HG02571 (cell line): ENCODE measurements around the gene GOLIM4.
"Not testable (repeated sequence)": the region's sequence is repeated elsewhere in the genome, so short reads cannot be mapped to it uniquely, and the experiment has no call there.

Source experiments
- ATAC-seq: cut with Tn5 transposase; IDR thresholded peaks from one replicate; pipeline ENCODE4 v1.9.1; 2021; ENCODE audit warnings: mild to moderate bottlenecking, moderate library complexity; ENCODE audit not compliant: unreplicated experiment

GOLIM4 gene

GRCh38 chr3:168095611-168096209, at the start of gene GOLIM4:
Gene GOLIM4, minus strand, starts transcription at chr3:168095924. Its CDS starts 639 bp downstream, at chr3:168095285.
- peak; percentile 84 for ATAC-seq

DNA sequence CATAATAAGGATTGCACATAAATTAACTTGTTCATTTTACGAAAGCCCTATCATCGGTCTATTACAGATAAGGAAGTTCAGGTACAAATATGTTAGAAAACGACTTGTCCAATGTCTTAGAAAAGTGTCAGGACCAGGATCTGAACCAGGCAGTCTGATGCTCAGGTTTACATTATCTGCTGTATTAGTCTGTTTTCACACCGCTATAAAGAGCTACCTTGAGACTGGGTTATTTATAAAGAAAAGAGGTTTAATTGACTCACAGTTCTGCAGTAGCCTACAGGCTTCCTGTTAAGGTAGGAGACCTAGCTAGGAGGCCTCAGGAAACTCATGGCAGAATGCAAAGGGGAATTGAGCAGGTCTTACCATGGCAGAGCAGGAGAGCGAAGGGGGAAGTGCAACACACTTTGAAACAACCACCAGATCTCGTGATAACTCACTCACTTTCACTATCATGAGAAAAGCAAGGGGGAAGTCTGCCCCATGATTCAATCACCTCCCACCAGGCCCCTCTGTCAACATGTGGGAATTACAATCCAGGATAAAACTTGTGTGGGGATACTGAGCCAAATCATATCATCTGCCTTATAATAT, 45.8 kb upstream of the GOLIM4 start:
- ATAC-seq: no peak

- ATAC-seq: no peak
These were observed 44.2 kb upstream of the GOLIM4 start for GRCh38 chr3:168139947-168140346.

- no peak for ATAC-seq
These were observed 42.7 kb upstream of the GOLIM4 start for GRCh38 chr3:168138421-168138820.

DNA sequence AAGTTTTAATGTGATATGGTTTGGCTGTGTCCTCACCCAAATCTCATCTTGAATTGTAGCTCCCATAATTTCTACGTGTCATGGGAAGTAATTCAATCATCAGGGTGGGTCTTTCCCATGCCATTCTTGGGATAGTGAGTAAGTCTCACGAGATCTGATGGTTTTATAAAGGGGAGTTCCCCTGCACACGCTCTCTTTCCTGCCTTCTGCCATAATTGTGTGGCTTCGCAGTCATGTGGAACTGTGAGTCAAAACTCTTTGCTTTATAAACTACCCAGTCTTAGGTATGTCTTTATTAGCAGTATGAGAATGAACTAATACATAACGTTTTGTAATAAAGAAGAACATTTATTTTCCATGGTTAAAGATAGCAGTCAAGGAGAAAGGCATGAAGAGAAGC, 39.2 kb upstream of the GOLIM4 start:
- ATAC-seq: peak; percentile 68

- ATAC-seq: not testable (repeated sequence)
These were observed 34.5 kb upstream of the GOLIM4 start for GRCh38 chr3:168130250-168130649.

GRCh38 chr3:168128463-168128862, 32.7 kb upstream of the GOLIM4 start:
- not testable (repeated sequence) for ATAC-seq

DNA sequence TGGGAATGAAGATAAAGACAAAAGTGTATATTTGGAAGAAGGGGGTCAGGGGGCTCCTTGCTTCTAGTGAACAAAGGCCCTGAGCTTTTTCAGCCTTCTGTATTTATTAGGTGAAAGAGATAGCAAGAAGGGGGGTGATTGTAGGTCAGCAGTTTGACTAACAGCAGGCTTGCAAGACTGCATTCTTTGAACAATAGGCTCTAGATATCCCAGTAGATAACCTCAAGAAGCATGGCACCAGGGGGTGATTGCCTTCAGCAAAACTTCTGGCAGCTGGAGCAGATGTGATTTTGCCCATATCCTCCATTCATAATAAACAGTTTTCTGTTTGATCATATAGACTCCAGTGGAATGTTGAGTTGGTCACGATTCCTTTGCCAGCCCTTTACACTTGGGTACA, 31.7 kb upstream of the GOLIM4 start:
- no peak for ATAC-seq

GRCh38 chr3:168124791-168125190, 29.1 kb upstream of the GOLIM4 start:
- ATAC-seq: no peak

GRCh38 chr3:168124291-168124690, 28.6 kb upstream of the GOLIM4 start:
- no peak for ATAC-seq

- ATAC-seq: no peak
These were observed 27.8 kb upstream of the GOLIM4 start for GRCh38 chr3:168123201-168124176.

DNA sequence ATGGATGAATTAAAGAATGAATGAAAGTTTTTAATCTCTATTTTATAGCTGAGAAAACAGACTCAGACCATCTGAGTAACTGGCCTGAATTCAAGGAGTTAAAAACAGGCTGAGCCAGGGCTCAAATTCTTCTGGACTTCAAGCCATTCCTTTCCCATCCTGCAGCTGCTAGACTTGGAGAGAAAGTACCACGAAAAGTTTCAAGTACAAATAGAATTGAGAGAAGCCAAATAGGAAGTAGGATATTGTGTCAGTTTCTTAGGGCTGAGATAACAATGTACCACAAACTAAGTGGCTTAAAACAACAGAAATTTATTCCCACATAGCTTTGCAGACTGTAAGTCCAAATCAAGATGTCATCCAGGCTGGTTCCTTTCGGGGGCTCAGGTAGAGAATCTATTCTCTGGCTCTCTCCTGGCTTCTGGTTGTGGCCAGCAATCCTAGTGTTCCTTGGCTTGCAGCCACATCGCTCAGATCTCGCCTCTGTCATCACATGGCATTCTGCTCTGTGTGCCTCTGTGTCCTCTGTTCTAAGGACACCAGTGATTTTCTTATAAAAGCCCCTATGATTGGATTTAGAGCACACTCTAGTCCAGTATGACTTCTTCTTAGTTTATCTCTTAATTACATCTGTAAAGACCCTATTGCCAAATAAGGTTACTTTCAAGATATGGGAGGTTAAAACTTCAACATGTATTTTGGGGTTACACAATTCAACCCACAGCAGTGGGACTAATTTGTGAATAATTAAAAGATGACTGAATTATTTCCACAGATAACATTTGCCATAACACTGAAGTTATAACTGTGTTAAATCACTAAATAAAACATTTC, 25.7 kb upstream of the GOLIM4 start:
- ATAC-seq: no peak

- no peak for ATAC-seq
These were observed 22.2 kb upstream of the GOLIM4 start for GRCh38 chr3:168117853-168118313.

- no peak for ATAC-seq
These were observed 21.3 kb upstream of the GOLIM4 start for GRCh38 chr3:168117059-168117458.

DNA sequence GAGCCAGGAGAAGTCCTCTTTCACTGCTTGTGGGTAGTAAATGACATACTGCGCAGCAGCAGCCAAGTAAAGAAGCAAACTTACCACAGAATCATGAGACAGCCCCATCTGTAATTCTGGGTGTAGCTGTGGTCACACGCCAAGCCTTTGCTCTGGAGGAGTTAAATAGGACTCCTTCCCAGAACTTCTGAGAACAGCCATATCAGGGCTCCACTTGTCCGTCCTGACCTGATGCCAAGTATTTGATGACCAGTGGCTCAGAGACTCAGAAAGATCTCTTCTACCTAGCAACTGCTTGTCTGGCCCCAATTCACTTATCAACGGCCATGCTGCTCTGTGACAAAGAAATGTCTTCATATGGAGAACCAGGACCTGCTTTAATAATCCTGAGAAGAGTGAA, 20.6 kb upstream of the GOLIM4 start:
- no peak for ATAC-seq

DNA sequence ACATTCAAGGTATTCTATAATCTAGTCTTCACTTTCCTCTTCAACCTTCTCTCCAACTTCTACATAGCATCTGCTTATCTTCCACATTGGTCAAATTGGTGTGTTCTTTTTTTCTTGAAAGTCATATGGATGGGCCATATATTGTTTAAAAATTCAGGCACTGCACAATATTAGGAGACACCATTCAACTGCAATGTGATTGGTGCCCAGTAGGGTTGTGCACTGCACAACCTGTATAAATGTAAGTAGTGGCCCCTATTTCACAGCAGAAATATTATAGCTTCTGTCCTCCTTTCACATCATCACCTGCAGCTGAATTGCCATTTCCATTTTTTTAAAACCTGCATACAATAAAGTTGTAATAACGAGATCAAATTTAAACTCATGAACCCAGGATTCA, 18.1 kb upstream of the GOLIM4 start:
- no peak for ATAC-seq

DNA sequence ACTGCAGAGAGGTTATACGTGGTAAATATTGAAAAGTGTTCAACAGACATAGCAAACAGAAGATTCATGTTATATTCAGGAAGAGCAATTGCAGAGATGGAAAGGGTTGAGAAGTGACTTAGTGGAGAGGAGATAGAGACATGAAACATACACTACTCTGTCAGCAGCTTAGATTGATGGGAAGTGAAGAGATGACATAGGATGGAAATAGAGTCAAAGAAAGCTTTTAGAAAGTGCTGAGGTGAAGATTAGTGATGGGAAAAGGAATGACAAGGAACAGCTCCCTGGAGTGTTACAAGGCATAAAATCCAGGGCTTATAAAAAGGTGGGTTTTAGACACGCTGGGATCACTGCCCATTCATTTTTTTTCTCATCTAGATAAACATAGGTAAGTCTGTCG, 17.2 kb upstream of the GOLIM4 start:
- ATAC-seq: no peak

GRCh38 chr3:168104361-168104760, 8.6 kb upstream of the GOLIM4 start:
- ATAC-seq: no peak

GRCh38 chr3:168102735-168103410, 7.1 kb upstream of the GOLIM4 start:
- ATAC-seq: no peak

DNA sequence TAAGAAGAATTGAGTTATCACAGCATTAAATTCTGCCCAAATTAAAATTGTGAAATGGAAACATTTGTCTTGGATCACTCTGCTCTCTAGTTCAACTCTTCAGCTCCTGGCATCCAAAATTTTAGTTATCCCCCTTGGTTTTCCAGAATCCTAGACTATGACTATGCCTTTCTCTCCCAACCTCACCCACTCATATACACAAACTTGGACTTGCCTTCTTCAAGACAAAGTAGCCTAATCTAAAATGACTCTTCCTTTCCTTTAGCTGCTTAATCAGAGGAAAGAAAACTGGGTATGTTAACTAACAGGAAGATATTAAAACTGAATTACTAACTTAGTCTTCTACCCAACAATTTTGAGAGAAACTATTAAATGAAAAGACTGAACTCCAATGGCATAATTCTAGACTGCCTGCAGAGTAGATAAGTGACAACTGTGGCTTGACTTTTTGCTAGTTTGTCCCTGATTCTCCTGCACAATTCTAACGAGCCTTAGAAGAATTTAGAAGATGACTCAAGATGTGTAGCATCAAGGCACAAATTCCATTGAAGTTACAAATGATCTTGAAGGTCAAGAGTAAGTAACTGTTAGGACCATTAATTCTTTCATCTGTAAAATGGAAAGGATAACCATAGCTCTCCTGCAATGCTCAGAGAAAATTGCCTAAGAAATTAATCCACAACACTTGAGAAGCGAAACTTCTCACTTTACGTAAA, 5.2 kb upstream of the GOLIM4 start:
- ATAC-seq: no peak
